ENCODE results near the gene OR5C1.
"Not testable (repeated sequence)": the region's sequence is repeated elsewhere in the genome, so short reads cannot be mapped to it uniquely, and the experiment has no call there.

Gene OR5C1

GRCh38 chr9:122837266-122837850 lies 48.6 kb downstream of the OR5C1 start:
- no peak overlapping the region for H3K4me2 ChIP-seq
- H3K4me1 ChIP-seq (ENCODE audit: low read depth, poor library complexity, severe bottlenecking) = no peaks in the 10 kb centered on the region
- TF ChIP-seq CTCF (conservative IDR thresholded peaks at IDR 0.05; ENCODE audit: low read depth, low read length) = no peak
- no peak overlapping the region for H3K27ac ChIP-seq
- no peaks in the 10 kb centered on the region for H3K27me3 ChIP-seq (ENCODE audit: insufficient read depth, low read depth)
- no peaks in the 10 kb centered on the region for H4K20me1 ChIP-seq (ENCODE audit: insufficient read depth)
- no peak overlapping the region for H2AFZ ChIP-seq (ENCODE audit: low read depth)
- no peaks in the 10 kb centered on the region for H3K36me3 ChIP-seq (ENCODE audit: insufficient read depth)
- H3K4me3 ChIP-seq (IDR thresholded peaks at IDR 0.05; ENCODE audit: insufficient read depth, low read depth, low read length) = no peak overlapping the region
- no peak overlapping the region for H3K9ac ChIP-seq
- H3K79me2 ChIP-seq (ENCODE audit: insufficient read depth, low read depth) = no peaks in the 10 kb centered on the region

DNA sequence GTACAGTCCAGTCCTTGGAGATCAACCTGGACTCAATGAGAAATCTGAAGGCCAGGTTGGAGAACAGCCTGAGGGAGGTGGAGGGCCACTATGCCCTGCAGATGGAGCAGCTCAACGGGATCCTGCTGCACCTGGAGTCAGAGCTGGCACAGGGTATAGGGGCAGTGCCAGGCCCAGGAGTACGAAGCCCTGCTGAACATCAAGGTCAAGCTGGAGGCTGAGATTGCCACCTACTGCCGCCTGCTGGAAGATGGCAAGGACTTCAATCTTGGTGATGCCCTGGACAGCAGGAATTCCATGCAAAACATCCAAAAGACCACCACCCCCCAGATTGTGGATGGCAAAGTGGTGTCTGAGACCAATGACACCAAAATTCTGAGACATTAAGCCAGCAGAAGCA lies 49.7 kb downstream of the OR5C1 start:
- H3K4me1 ChIP-seq (ENCODE audit: low read depth, poor library complexity, severe bottlenecking); H3K4me3 ChIP-seq (IDR thresholded peaks at IDR 0.05; ENCODE audit: insufficient read depth, low read depth, low read length); H3K79me2 ChIP-seq (ENCODE audit: insufficient read depth, low read depth); H3K9ac ChIP-seq; H4K20me1 ChIP-seq (ENCODE audit: insufficient read depth); H3K4me2 ChIP-seq; H3K36me3 ChIP-seq (ENCODE audit: insufficient read depth); H3K27ac ChIP-seq; H3K27me3 ChIP-seq (ENCODE audit: insufficient read depth, low read depth); H2AFZ ChIP-seq (ENCODE audit: low read depth): not testable (repeated sequence)
- 0 out of 2 replicates have a peak, but pooled peaks have one; percentile 17 for TF ChIP-seq CTCF (conservative IDR thresholded peaks at IDR 0.05; ENCODE audit: low read depth, low read length)
